Sigmoid colon (tissue), 4 donors: ENCODE results near the gene CEND1.
A peak's percentile ranks its signal among the peaks of the same experiment; 100 is the strongest.

Experiments used
- POLR2A ChIP-seq, 2 donors: fragments of 450-650 bp; IDR thresholded peaks; one replicate each; pipeline ENCODE4 v1.6.1; 2016; ENCODE audit warnings: antibody characterized with exemption in 2 of 2, mild to moderate bottlenecking in 2 of 2, moderate library complexity in 2 of 2
- POLR2AphosphoS5 ChIP-seq, 4 donors: sonication (generic); formaldehyde crosslinking; IDR thresholded peaks; one replicate each; pipeline ENCODE4 v1.6.1; 2017; ENCODE audit warnings: antibody characterized with exemption in 4 of 4
- TF ChIP-seq, protein P1 (sequence below), 4 experiments: fragments of 450-650 bp in 3 of 4; fragments of 200-600 bp in 1 of 4; IDR thresholded peaks; one replicate each; pipeline ENCODE4 v1.5.1; 2016 to 2019; ENCODE audit warnings: antibody characterized with exemption in 4 of 4, mild to moderate bottlenecking in 3 of 4, moderate library complexity in 2 of 4

DNA sequence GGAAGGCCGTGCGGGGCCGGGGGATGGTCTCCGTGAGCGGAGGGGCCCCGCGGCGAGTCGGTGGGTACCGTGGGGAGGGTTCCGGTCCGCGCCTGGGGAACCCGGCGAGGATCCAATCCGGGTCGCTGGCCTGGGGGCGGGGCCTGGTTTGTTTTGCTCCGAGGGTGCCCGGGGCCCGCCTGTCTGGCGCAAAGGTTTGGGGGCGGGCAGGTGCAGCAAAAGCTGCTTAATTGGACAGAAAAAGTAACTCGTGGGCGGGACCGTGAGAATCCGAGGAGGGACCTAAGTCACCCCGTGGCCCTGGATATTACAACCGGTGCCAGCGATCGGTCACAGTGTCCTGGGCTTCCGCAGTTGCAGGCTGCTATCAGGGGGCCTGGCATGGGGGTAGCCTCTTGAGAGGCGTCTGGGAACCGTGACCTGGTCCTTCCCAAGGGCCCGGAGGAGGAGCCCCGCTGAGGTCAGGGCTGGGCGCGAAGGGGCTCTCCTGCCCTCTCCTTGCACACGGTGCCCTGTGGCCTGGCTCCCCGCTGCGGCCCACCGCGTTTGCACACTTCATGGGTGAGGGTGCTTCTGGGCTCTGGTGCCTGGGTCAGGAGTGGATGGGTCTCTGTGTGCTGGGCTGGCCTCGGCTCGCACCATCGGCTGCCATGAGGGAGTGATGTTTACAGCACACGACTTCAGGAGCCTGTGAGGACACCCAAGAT, 30.2 kb upstream of the CEND1 start:
- TF ChIP-seq POLR2AphosphoS5 (IDR thresholded peaks at IDR 0.05) (peak in 3 of 4 donors; percentile 3 to 32 (median 22)), POLR2A (IDR thresholded peaks at IDR 0.05) (peak in 1 of 2 donors; percentile 49)
- TF ChIP-seq, protein P1, sequence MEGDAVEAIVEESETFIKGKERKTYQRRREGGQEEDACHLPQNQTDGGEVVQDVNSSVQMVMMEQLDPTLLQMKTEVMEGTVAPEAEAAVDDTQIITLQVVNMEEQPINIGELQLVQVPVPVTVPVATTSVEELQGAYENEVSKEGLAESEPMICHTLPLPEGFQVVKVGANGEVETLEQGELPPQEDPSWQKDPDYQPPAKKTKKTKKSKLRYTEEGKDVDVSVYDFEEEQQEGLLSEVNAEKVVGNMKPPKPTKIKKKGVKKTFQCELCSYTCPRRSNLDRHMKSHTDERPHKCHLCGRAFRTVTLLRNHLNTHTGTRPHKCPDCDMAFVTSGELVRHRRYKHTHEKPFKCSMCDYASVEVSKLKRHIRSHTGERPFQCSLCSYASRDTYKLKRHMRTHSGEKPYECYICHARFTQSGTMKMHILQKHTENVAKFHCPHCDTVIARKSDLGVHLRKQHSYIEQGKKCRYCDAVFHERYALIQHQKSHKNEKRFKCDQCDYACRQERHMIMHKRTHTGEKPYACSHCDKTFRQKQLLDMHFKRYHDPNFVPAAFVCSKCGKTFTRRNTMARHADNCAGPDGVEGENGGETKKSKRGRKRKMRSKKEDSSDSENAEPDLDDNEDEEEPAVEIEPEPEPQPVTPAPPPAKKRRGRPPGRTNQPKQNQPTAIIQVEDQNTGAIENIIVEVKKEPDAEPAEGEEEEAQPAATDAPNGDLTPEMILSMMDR (IDR thresholded peaks at IDR 0.05): no peak
